IPS DF 19.7 (cell line): Measurements from ENCODE around the gene SEC22C.
"Not testable (repeated sequence)": the region's sequence is repeated elsewhere in the genome, so short reads cannot be mapped to it uniquely, and the experiment has no call there.

Source experiments
- DNase-seq: peaks from one replicate; pipeline ENCODE4 v3.0.0-alpha.2; 2013; ENCODE audit warnings: low read depth, low spot score

The SEC22C gene

GRCh38 chr3:42581400-42581708 is 413 bp downstream of the SEC22C start:
- no peak for DNase-seq

GRCh38 chr3:42579346-42579745 is 2.4 kb downstream of the SEC22C start:
- not testable (repeated sequence) for DNase-seq

GRCh38 chr3:42578054-42578453 is 3.7 kb downstream of the SEC22C start:
- no peak for DNase-seq

- no peak for DNase-seq
These were observed 6.5 kb downstream of the SEC22C start for GRCh38 chr3:42575137-42575741.

- DNase-seq = peak; percentile 47
These were observed 9.5 kb downstream of the SEC22C start for GRCh38 chr3:42572278-42572677.

- no peak for DNase-seq
These were observed 12.1 kb downstream of the SEC22C start for GRCh38 chr3:42569593-42570142.

- DNase-seq = no peak
These were observed 19.5 kb downstream of the SEC22C start for GRCh38 chr3:42562047-42562907.

GRCh38 chr3:42557854-42558253 is 23.9 kb downstream of the SEC22C start:
- no peak for DNase-seq

- not testable (repeated sequence) for DNase-seq
These were observed 24.9 kb downstream of the SEC22C start for GRCh38 chr3:42556817-42557216.

GRCh38 chr3:42556089-42556632 is 25.6 kb downstream of the SEC22C start:
- DNase-seq = no peak

- DNase-seq = no peak
These were observed 28.9 kb downstream of the SEC22C start for GRCh38 chr3:42552830-42553229.

GRCh38 chr3:42550250-42550649 is 31.5 kb downstream of the SEC22C start:
- no peak for DNase-seq

GRCh38 chr3:42549131-42549530 is 32.6 kb downstream of the SEC22C start:
- no peak for DNase-seq

GRCh38 chr3:42547401-42547945 is 34.3 kb downstream of the SEC22C start:
- no peak for DNase-seq

GRCh38 chr3:42546691-42547213 is 35.0 kb downstream of the SEC22C start:
- DNase-seq = no peak

- DNase-seq = no peak
These were observed 36.4 kb downstream of the SEC22C start for GRCh38 chr3:42545284-42545900.

- no peak for DNase-seq
These were observed 37.1 kb downstream of the SEC22C start for GRCh38 chr3:42544492-42545283.

- no peak for DNase-seq
These were observed 40.7 kb downstream of the SEC22C start for GRCh38 chr3:42541079-42541478.

- DNase-seq = peak; percentile 47
These were observed 41.7 kb downstream of the SEC22C start for GRCh38 chr3:42539871-42540714.

- no peak for DNase-seq
These were observed 44.4 kb downstream of the SEC22C start for GRCh38 chr3:42537350-42537749.
